Stimulated activated naive CD8-positive, alpha-beta T cell treated with anti-CD3 and anti-CD28 coated beads, Interleukin-15, Interleukin-2, amounts not matched to agents 100 U/mL and 50 U/mL, for 24 hours (primary cell): Measurements from ENCODE around the gene MTMR4.
A peak's percentile ranks its signal among the peaks of the same experiment; 100 is the strongest.
"Not testable (repeated sequence)": the region's sequence is repeated elsewhere in the genome, so short reads cannot be mapped to it uniquely, and the experiment has no call there.

Source experiments
- ATAC-seq: fragments of 150-1000 bp; cut with Tn5 transposase; one replicate; pipeline ENCODE4 v1.10.0; 2021
- DNase-seq: peaks from one replicate; pipeline ENCODE4 v3.0.0; 2021

Gene MTMR4

GRCh38 chr17:58513965-58514769, at the start of gene MTMR4:
MTMR4 (minus strand) TSS chr17:58514638; CDS start chr17:58514407, 231 bp downstream.
- ATAC-seq (peak; percentile 8), DNase-seq (peak; percentile 84)

- ATAC-seq (no peak), DNase-seq (no peak)
Observed at GRCh38 chr17:58560511-58560910, 46.1 kb upstream of the MTMR4 start.

- ATAC-seq (no peak), DNase-seq (no peak)
Observed at GRCh38 chr17:58557981-58558380, 43.5 kb upstream of the MTMR4 start.

GRCh38 chr17:58556833-58557250, 42.4 kb upstream of the MTMR4 start:
- ATAC-seq = no peak

GRCh38 chr17:58555109-58555508, 40.7 kb upstream of the MTMR4 start:
- DNase-seq, ATAC-seq: not testable (repeated sequence)

More at GRCh38 chr17:58556833-58557250, 42.4 kb upstream of the MTMR4 start:
- DNase-seq = no peak

- ATAC-seq (no peak), DNase-seq (no peak)
Observed at GRCh38 chr17:58541249-58541648, 26.8 kb upstream of the MTMR4 start.

GRCh38 chr17:58539698-58540097, 25.3 kb upstream of the MTMR4 start:
- no peak for ATAC-seq

GRCh38 chr17:58538811-58539409, 24.5 kb upstream of the MTMR4 start:
- no peak for DNase-seq

More at GRCh38 chr17:58539698-58540097, 25.3 kb upstream of the MTMR4 start:
- no peak for DNase-seq

GRCh38 chr17:58537266-58537665, 22.8 kb upstream of the MTMR4 start:
- DNase-seq (no peak), ATAC-seq (no peak)

More at GRCh38 chr17:58538811-58539409, 24.5 kb upstream of the MTMR4 start:
- no peak for ATAC-seq

- ATAC-seq (no peak), DNase-seq (no peak)
Observed at GRCh38 chr17:58536542-58536941, 22.1 kb upstream of the MTMR4 start.

GRCh38 chr17:58535431-58535830, 21.0 kb upstream of the MTMR4 start:
- no peak for ATAC-seq
- DNase-seq = no peak

GRCh38 chr17:58534901-58535421, 20.5 kb upstream of the MTMR4 start:
- ATAC-seq (no peak), DNase-seq (no peak)

GRCh38 chr17:58534331-58534730, 19.9 kb upstream of the MTMR4 start:
- ATAC-seq (no peak), DNase-seq (no peak)

GRCh38 chr17:58533616-58534188, 19.3 kb upstream of the MTMR4 start:
- DNase-seq (no peak), ATAC-seq (no peak)

- DNase-seq (no peak), ATAC-seq (no peak)
Observed at GRCh38 chr17:58532555-58532951, 18.1 kb upstream of the MTMR4 start.

- DNase-seq (peak; percentile 59), ATAC-seq (peak; percentile 75)
Observed at GRCh38 chr17:58531661-58532554, 17.5 kb upstream of the MTMR4 start.

GRCh38 chr17:58531122-58531521, 16.7 kb upstream of the MTMR4 start:
- DNase-seq (no peak), ATAC-seq (no peak)

GRCh38 chr17:58530655-58531054, 16.2 kb upstream of the MTMR4 start:
- DNase-seq = no peak
- ATAC-seq = no peak

- DNase-seq = no peak
Observed at GRCh38 chr17:58529275-58529674, 14.8 kb upstream of the MTMR4 start.

GRCh38 chr17:58528443-58528842, 14.0 kb upstream of the MTMR4 start:
- ATAC-seq = no peak
- DNase-seq = no peak

More at GRCh38 chr17:58529275-58529674, 14.8 kb upstream of the MTMR4 start:
- ATAC-seq = no peak

- DNase-seq = no peak
- ATAC-seq = peak; percentile 21
Observed at GRCh38 chr17:58527949-58528348, 13.5 kb upstream of the MTMR4 start.

GRCh38 chr17:58527306-58527705, 12.9 kb upstream of the MTMR4 start:
- DNase-seq (no peak), ATAC-seq (no peak)
